BLaER1 treated with 17β-estradiol and CSF1 and Interleukin-3, amounts not matched to agents 10 nM and 100 nM (cell line): ENCODE measurements around the gene PRR23E.

Experiments
- H3K27ac ChIP-seq, 11 experiments: shearing (Covaris generic); formaldehyde crosslinking; 2 replicates each; pipeline ENCODE4 v1.8.1; 2022
- H3K27me3 ChIP-seq, 11 experiments: shearing (Covaris generic); formaldehyde crosslinking; 2 replicates each; pipeline ENCODE4 v1.8.1; 2022
- H3K36me3 ChIP-seq, 11 experiments: shearing (Covaris generic); formaldehyde crosslinking; 2 replicates each; pipeline ENCODE4 v1.8.1; 2022
- H3K4me1 ChIP-seq, 10 experiments: shearing (Covaris generic); formaldehyde crosslinking; 2 replicates each; pipeline ENCODE4 v1.8.1; 2022
- H3K4me2 ChIP-seq, 11 experiments: shearing (Covaris generic); formaldehyde crosslinking; 2 replicates each; pipeline ENCODE4 v1.8.1; 2022
- H3K4me3 ChIP-seq, 10 experiments: shearing (Covaris generic); formaldehyde crosslinking; 2 replicates each; pipeline ENCODE4 v1.8.1; 2022
- H3K9ac ChIP-seq, 11 experiments: shearing (Covaris generic); formaldehyde crosslinking; 2 replicates each; pipeline ENCODE4 v1.8.1; 2022
- H3K9me3 ChIP-seq, 11 experiments: shearing (Covaris generic); formaldehyde crosslinking; replicated peaks in 1 of 11; 2 replicates each; pipeline ENCODE4 v1.8.1; 2022
- H4K20me1 ChIP-seq, 11 experiments: shearing (Covaris generic); formaldehyde crosslinking; 2 replicates each; pipeline ENCODE4 v1.8.1; 2022
- Cebpa-rat ChIP-seq, 11 experiments: shearing (Covaris generic); IDR thresholded peaks; 2 replicates each; pipeline ENCODE4 v1.8.1; 2022

Gene PRR23E

GRCh38 chr3:127213381-127213918 is 20.5 kb downstream of the PRR23E start:
- Histone ChIP-seq H3K4me1 (peaks cover 49 to 100% (median 99%) of the 10 kb centered on the region in 10 experiments), H3K36me3 (peaks cover 0 to 4% (median 0%) of the 10 kb centered on the region in 11 experiments; a peak in 4 of 22 replicates), H4K20me1 (peaks cover 0 to 31% (median 0%) of the 10 kb centered on the region in 11 experiments; a peak in 7 of 22 replicates), H3K9ac (peak overlapping the region in 2 of 11 experiments; percentile 48 to 70; a peak in 3 of 22 replicates), H3K9me3 (no peaks in the 10 kb centered on the region; a peak in 1 of 22 replicates), H3K4me3 (peak overlapping the region in 6 of 10 experiments; percentile 46 to 65 (median 56); a peak in 10 of 20 replicates), H3K4me2 (peak overlapping the region; percentile 17 to 94 (median 84); a peak in 19 of 22 replicates), H3K27ac (peak overlapping the region in 5 of 11 experiments; percentile 26 to 73 (median 50); a peak in 6 of 22 replicates), H3K27me3 (peaks cover 17 to 26% (median 22%) of the 10 kb centered on the region in 11 experiments; a peak in 21 of 22 replicates)
- TF ChIP-seq Cebpa-rat (IDR thresholded peaks at IDR 0.05) = no peak

GRCh38 chr3:127214975-127215374 is 22.0 kb downstream of the PRR23E start:
- Histone ChIP-seq H3K36me3 (no peaks in the 10 kb centered on the region), H3K4me2 (peak overlapping the region; percentile 81 to 94 (median 84)), H3K4me3 (peak overlapping the region in 7 of 10 experiments; percentile 46 to 65 (median 58); a peak in 14 of 20 replicates)

GRCh38 chr3:127215714-127216414 is 22.9 kb downstream of the PRR23E start:
- Histone ChIP-seq H3K27ac (peak overlapping the region in 6 of 11 experiments; percentile 26 to 73 (median 38); a peak in 10 of 22 replicates), H3K9me3 (no peaks in the 10 kb centered on the region; a peak in 1 of 22 replicates), H3K4me2 (peak overlapping the region; percentile 81 to 94 (median 84)), H3K36me3 (no peaks in the 10 kb centered on the region), H4K20me1 (peaks cover 0 to 7% (median 0%) of the 10 kb centered on the region in 11 experiments; a peak in 3 of 22 replicates), H3K4me1 (peaks cover 60 to 97% (median 95%) of the 10 kb centered on the region in 10 experiments), H3K9ac (peak overlapping the region in 7 of 11 experiments; percentile 2 to 70 (median 55); a peak in 10 of 22 replicates), H3K4me3 (peak overlapping the region in 7 of 10 experiments; percentile 46 to 65 (median 58); a peak in 14 of 20 replicates), H3K27me3 (peaks cover 23 to 37% (median 32%) of the 10 kb centered on the region in 11 experiments; a peak in 21 of 22 replicates)
- TF ChIP-seq Cebpa-rat (IDR thresholded peaks at IDR 0.05) = no peak

More at GRCh38 chr3:127214975-127215374, 22.0 kb downstream of the PRR23E start:
- Histone ChIP-seq H4K20me1 (peaks cover 0 to 16% (median 0%) of the 10 kb centered on the region in 11 experiments; a peak in 5 of 22 replicates), H3K27ac (peak overlapping the region in 8 of 11 experiments; percentile 26 to 73 (median 46); a peak in 15 of 22 replicates), H3K9ac (peak overlapping the region in 8 of 11 experiments; percentile 4 to 70 (median 40); a peak in 8 of 22 replicates), H3K9me3 (no peaks in the 10 kb centered on the region; a peak in 1 of 22 replicates), H3K4me1 (peaks cover 51 to 97% (median 95%) of the 10 kb centered on the region in 10 experiments), H3K27me3 (peaks cover 23 to 36% (median 32%) of the 10 kb centered on the region in 11 experiments; a peak in 21 of 22 replicates)
- TF ChIP-seq Cebpa-rat (IDR thresholded peaks at IDR 0.05) = no peak

- 0 out of 22 replicates have a peak, but pooled peaks cover 0 to 2% (median 0%) of the 10 kb centered on the region in 11 experiments for H4K20me1 ChIP-seq
- peak overlapping the region in 7 of 11 experiments; percentile 15 to 73 (median 35); a peak in 9 of 22 replicates for H3K27ac ChIP-seq
- no peaks in the 10 kb centered on the region; a peak in 1 of 22 replicates for H3K9me3 ChIP-seq
- H3K4me1 ChIP-seq = peaks cover 68 to 97% (median 95%) of the 10 kb centered on the region in 10 experiments
- TF ChIP-seq Cebpa-rat (IDR thresholded peaks at IDR 0.05) = no peak
- H3K4me2 ChIP-seq = peak overlapping the region; percentile 81 to 94 (median 84)
- H3K4me3 ChIP-seq = peak overlapping the region in 8 of 10 experiments; percentile 42 to 65 (median 56); a peak in 16 of 20 replicates
- no peaks in the 10 kb centered on the region for H3K36me3 ChIP-seq
- H3K27me3 ChIP-seq = peaks cover 23 to 45% (median 32%) of the 10 kb centered on the region in 11 experiments; a peak in 21 of 22 replicates
- H3K9ac ChIP-seq = peak overlapping the region in 8 of 11 experiments; percentile 2 to 70 (median 50); a peak in 13 of 22 replicates
Measured at GRCh38 chr3:127216415-127217261, 23.7 kb downstream of the PRR23E start.

- peak overlapping the region; percentile 81 to 94 (median 84) for H3K4me2 ChIP-seq
- peak overlapping the region in 8 of 11 experiments; percentile 21 to 70 (median 50); a peak in 13 of 22 replicates for H3K9ac ChIP-seq
- H4K20me1 ChIP-seq = no peaks in the 10 kb centered on the region
- no peaks in the 10 kb centered on the region; a peak in 1 of 22 replicates for H3K9me3 ChIP-seq
- peaks cover 23 to 46% (median 32%) of the 10 kb centered on the region in 11 experiments; a peak in 21 of 22 replicates for H3K27me3 ChIP-seq
- TF ChIP-seq Cebpa-rat (IDR thresholded peaks at IDR 0.05) = no peak
- peaks cover 79 to 97% (median 95%) of the 10 kb centered on the region in 10 experiments for H3K4me1 ChIP-seq
- peak overlapping the region in 5 of 11 experiments; percentile 20 to 73 (median 36); a peak in 7 of 22 replicates for H3K27ac ChIP-seq
- peak overlapping the region in 8 of 10 experiments; percentile 42 to 65 (median 56); a peak in 16 of 20 replicates for H3K4me3 ChIP-seq
- no peaks in the 10 kb centered on the region for H3K36me3 ChIP-seq
Measured at GRCh38 chr3:127217596-127218453, 24.9 kb downstream of the PRR23E start.

GRCh38 chr3:127218454-127218922 is 25.6 kb downstream of the PRR23E start:
- Histone ChIP-seq H3K4me2 (peak overlapping the region; percentile 81 to 94 (median 84); a peak in 21 of 22 replicates), H4K20me1 (no peaks in the 10 kb centered on the region), H3K36me3 (no peaks in the 10 kb centered on the region), H3K27ac (peak overlapping the region in 5 of 11 experiments; percentile 20 to 73 (median 36); a peak in 5 of 22 replicates), H3K4me1 (peaks cover 86 to 97% (median 95%) of the 10 kb centered on the region in 10 experiments), H3K9me3 (no peaks in the 10 kb centered on the region; a peak in 1 of 22 replicates), H3K27me3 (peaks cover 23 to 46% (median 32%) of the 10 kb centered on the region in 11 experiments; a peak in 21 of 22 replicates), H3K4me3 (peak overlapping the region in 8 of 10 experiments; percentile 42 to 65 (median 56); a peak in 16 of 20 replicates), H3K9ac (peak overlapping the region in 8 of 11 experiments; percentile 21 to 70 (median 50); a peak in 11 of 22 replicates)
- no peak for TF ChIP-seq Cebpa-rat (IDR thresholded peaks at IDR 0.05)
